HG02885 (cell line): ENCODE data around the gene PGA4.
"Not testable (repeated sequence)": the region's sequence is repeated elsewhere in the genome, so short reads cannot be mapped to it uniquely, and the experiment has no call there.

ENCODE experiments used
- ATAC-seq: cut with Tn5 transposase; IDR thresholded peaks from one replicate; pipeline ENCODE4 v1.9.1; 2021; ENCODE audit warnings: mild to moderate bottlenecking; ENCODE audit not compliant: unreplicated experiment, poor library complexity

Gene PGA4

DNA sequence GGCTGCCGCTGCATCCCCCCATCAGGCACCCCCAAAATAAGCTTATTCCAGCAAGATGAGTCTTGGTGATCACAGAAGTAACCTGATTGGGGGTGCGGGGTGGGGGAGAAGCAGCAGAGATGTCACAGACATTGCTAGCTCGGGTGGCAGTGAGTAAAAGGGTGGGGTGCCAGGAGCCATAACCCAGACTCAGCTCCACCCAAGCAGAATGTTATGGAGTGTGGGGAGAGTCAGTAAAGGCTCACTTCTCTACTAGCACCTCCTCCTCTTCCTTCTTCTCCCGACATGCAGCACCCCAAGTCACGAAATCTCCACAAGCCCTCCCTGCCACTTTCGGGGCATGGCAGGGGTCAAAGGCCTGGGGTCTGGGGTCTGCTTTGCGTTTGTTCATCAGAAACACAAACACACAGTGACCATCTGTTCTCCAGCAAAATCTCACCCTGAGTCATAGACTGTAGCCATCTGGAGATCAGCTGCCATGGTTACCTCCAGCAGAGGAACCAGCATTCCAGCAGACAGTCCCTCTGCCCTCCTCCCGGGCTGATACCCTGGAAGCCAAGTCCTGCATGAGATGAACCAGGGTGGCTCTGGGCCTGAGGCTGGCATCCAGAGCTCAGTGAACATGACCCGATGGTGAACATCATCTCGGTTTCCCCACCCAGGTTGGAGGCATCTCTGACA is 23.3 kb downstream of the PGA4 start:
- ATAC-seq: not testable (repeated sequence)

DNA sequence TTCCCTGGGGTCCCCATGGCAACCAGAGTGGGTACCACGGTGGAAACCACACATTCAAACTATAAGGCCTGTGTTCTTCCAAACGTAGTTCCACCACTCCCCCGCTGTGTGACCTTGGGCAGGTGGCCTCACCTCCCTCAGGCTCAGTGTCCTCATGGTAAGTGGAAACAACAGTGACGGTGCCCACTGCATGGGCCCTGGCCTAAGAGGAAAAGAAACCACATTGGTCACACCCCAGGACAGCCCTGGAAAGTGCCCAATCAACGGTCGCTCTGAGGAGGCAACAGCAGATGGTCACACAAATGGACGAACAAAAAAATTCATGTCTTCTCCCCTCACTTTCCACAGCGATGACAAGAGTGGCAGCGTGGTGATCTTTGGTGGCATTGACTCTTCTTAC is 25.9 kb downstream of the PGA4 start:
- ATAC-seq: not testable (repeated sequence)

DNA sequence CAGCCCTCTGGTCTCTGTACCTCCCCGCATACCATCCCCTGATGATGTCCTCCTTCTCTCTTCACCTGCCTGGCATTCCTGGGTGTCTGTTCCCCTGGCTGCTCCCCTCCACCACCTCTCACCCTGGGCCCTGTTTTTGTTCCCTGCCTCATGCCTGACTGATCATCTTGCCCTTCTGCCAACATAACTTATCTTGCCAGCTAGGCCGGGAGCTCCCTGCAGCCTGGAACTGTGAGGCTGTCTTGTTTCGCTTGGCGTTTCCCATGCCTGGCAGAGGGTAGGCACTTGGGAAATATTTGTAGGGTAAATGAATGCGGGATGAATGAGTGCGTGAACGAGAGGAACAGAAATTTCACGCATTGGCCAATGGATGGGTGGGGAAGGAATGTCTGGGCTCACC is 27.1 kb downstream of the PGA4 start:
- not testable (repeated sequence) for ATAC-seq

DNA sequence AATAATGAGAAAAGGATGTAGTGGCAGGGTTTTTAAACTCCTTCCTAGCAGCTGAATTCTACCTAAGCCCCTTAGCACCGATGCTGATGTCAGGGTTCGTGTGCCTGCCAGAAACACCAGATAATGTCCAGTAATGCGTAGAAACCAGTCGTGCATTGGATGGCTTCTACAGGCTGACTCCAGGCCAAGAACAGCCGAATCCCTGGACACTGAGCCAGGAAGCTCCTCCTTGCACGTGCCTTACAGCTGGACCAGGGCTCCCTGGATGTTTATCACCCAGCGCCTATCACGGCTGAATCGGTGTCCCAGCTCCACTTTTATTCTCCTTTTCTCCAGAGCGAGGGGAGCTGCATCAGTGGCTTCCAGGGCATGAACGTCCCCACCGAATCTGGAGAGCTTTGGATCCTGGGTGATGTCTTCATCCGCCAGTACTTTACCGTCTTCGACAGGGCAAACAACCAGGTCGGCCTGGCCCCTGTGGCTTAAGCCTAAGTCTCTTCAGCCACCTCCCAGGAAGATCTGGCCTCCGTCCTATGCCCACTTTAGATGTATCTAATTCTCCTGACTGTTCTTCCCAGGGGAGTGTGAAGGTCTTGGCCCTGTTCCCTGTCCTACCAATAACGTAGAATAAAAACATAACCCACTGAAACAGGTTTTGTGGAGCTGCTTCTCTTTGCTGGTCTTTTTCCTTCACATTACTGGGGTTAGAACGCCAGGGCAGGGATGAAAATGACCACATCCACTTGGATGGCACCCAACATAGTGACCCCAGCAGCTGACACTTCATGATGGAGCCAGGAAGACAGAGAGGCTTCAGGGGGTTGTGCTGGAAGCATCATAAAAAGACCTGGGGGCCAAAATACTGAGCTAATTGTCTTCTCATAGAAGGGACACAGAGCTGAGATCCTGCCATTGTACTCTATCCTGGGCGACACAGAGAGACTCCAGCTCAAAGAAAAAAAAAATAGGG is 28.9 kb downstream of the PGA4 start:
- not testable (repeated sequence) for ATAC-seq

DNA sequence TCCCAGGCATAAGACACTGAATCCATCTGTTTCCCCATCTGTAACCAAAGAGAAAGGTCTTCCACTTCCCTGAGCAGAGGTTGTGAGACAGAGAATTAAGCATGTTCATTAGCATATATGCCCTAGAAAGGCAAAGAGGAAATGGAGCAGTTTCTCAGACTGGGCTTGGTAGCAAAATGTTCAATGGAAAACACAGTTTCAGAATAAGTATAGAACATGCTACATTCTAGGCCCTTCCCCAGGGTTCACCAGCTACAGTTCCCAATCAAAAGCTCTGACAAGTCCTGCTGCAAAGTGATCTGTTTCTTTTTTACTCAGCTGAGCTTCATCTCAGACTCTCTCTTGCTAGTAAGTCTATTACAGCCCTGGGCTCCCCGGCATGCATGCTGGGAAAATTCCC is 30.2 kb downstream of the PGA4 start:
- not testable (repeated sequence) for ATAC-seq

DNA sequence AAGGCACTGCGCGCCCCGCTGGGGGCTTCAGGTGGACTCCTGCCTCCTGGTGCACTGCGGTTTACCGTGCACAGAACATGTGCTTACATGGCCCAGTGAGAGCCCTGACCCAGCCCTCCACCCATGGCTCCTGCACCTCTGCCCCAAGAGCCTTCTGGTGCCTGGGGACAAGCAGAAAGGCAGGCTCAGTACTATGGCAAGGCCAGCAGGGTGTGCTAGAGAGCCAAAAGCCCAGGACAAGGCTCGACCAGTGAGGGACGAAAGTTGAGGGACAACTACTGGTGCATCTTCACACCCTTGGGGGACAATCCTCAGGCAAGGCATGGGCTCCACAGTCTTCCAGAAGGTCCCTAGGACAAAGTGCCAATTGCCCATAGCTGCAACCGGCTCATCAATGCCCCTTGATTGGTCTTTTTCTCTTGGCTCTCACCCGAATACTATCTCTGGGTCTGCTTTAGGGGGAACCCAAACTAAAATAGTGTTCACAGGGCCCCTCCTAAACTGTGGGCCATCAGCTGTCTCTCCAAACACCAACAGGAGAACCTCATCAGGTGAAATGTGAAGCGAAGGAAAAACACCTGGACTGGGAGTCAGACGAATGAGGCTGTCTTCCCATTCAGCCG is 32.4 kb downstream of the PGA4 start:
- peak; percentile 79 for ATAC-seq

DNA sequence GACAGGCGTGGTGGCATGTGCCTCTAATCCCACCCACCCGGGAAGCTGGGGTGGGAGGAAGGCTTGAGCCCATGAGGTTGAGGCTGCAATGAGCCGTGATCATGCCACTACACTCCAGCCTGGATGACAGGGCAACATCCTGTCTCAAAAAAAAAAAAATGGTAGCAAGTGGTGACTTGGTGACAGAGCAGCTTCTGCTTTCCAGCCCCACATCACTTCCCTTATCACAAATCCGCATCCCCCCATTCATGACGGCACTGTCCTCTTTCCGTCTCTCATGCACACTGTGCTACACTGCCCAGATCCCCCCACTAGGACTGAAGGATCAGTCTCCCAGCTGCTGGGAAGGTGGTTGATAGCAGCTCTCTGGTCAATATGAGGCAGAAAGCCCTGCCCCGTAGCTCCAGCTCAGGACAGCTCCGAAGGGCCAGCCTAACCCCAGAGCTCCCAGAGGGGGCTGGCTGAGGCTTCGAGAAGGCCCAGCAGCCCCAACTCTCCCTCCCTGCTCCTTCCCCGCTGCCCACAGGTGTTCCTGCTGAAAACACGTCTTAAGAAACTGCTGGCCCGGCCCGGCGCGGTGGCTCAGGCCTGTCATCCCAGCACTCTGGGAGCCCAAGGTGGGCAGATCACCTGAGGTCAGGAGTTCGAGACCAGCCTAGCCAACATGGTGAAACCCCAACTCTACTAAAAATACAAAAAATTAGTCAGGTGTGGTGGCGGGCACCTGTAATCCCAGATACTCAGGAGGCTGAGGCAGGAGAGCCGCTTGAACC is 34.7 kb downstream of the PGA4 start:
- no peak for ATAC-seq

DNA sequence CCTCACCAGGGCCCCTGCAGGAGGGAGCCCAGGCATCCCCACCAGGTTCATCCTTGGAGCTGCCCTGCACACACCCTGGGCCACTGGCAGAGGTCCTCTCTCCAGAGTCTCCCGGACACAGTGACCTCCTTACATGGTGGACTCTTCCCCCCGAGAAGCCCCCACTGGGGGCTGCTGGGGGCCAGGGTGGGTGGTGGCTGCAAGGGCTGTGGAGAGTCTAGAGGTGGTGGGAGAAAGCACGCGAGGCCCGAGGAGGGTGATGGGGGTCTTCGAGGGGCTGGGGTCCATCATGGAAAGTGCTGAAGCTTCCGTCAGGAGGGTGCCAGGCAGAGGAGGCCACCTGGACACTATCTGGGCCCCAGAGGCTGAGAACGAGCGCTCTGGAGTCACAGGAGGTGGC is 36.4 kb downstream of the PGA4 start:
- no peak for ATAC-seq

DNA sequence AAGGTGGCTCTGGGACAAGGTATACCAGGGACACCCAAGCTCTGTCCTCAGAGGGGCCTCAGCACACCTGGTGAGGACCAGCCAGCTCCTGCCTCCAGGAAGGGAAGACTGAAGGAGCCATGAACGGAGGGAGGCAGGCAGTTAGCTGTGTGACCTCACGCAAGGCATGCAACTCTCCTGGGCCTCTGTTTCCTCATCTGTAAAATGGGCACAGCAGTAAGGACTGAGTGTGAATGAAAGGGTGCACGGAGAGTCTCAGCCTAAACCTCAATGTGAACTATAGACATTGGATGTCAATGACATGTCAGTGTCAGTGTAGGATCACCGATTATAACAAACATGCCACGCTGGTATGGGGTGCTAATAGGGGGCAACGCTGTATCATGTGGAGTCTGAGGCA is 37.2 kb downstream of the PGA4 start:
- no peak for ATAC-seq

DNA sequence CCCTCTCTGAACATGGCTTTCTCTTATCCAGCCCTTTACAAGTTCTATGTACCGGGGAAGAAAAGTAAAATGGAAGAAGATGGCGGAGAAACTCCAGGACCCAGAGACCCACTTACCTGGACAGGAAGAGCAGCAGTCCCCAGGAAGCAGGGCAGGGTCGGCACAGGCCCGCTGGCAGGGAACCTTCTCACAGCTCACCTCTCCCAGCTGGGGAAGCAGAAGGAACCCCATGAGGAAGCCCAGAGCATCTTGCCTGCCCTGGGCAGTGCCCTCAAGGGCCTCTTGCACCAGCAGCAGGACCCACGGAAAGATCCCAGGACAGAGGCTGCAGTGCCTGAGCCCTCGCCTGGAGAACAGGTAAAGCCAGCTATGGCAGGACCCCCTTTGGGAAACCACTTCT is 42.2 kb downstream of the PGA4 start:
- ATAC-seq: no peak

DNA sequence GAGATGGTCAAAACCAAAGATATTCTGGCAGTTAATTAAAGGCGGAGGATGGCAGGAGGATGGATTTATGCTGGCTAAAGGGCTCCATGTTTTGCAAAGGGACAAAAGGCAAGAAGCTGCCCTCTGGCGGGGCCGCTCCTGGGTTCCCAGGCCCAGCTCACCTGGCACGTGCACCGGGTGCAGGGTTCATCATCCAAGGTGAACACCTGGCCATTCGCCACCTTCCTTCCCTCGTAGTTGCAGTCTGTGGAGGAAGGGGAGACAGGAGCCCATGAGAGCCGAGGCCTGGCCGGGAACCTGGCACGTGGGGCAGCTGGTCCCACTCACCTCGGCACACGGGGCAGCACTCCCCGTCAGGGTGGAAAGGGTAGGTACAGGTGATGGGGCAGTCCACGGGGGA is 42.6 kb downstream of the PGA4 start:
- ATAC-seq: no peak

DNA sequence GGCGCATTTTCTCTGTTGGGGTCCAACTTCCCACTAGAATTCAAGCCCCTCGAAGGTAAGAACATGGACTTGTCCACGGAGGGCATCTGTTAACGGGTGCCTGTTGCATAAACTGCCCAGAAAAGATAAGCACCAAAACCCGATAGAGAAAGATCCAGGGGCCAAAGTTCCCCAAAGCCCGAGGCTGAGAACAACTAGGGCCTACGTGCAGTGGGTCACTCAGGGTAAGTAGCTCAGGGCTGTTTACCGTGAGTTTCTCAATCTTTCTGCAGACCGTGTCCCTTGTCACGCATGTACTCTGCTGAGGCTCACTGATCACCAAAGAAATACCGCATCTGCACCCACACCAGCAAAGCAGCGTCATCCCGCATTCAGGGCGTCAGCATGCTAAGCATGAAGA is 43.2 kb downstream of the PGA4 start:
- ATAC-seq: no peak

DNA sequence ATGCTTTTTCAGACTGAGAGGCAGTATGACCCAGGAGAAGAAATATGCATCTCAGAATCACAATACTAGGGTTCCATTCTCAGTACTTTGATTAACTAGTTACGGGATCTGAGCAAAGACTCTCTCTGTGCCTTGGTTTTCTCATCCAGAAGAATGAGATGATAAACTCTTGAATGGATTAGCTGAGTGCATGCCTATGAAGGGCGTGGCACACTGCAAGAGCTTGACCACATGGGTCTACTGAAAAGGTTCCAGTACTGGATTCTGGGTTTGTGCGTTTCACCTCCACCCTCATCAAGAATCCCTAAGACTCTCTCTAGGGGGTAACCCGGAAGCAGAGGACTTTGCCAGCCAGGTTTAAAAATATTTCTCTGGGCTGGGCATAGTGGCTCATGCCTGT is 44.5 kb downstream of the PGA4 start:
- no peak for ATAC-seq

DNA sequence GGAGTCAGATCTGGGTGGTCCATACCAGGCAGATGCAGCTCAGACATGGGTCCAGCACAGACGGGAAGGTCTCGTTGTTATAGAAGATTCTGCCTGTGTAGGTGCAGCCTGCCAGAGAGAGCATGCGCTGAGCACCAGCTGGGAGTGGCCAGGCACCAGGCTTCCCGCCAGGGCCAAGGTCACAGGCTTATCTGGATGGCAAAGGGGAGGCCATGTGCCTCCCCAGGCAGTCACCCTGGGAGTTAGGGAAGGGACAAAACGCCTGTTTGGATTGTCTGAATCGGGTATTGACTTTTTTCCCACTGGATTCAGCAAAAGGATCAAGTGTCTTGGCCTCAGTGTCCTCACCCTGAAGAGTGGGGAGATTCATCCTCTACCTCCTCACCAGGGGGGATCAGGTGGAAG is 45.3 kb downstream of the PGA4 start:
- ATAC-seq: no peak

DNA sequence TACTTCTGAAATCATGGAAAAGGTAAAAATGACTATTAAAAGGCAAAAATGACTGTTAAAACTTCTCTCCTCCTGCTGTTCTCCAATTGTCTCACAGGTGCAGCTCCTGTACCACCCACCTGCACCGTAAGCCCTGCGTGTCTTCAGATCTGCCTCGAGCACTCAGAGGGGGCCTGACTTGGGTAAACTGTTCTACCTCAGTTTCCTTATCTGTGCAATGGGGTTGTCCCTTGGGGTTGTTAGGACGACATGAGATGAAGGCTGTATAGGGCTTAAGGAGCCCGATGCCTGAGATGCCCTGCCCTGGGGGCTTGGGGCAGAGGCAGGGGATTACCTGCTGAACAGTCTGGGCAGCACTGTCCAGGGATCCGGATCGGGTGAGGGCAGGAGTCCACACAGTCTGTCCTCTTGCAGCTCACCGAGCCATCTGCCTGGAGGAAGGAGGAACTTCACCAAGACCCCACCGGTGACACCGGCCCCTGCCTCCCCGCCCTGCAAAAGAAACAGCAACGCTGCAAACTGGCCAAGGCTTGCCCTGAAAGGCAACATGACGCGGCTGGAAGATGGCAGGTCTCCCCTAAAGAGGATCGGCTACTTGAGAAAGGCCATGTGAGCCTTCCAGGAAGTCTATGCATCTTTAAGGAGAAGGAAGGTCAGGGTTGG is 46.6 kb downstream of the PGA4 start:
- ATAC-seq: no peak

DNA sequence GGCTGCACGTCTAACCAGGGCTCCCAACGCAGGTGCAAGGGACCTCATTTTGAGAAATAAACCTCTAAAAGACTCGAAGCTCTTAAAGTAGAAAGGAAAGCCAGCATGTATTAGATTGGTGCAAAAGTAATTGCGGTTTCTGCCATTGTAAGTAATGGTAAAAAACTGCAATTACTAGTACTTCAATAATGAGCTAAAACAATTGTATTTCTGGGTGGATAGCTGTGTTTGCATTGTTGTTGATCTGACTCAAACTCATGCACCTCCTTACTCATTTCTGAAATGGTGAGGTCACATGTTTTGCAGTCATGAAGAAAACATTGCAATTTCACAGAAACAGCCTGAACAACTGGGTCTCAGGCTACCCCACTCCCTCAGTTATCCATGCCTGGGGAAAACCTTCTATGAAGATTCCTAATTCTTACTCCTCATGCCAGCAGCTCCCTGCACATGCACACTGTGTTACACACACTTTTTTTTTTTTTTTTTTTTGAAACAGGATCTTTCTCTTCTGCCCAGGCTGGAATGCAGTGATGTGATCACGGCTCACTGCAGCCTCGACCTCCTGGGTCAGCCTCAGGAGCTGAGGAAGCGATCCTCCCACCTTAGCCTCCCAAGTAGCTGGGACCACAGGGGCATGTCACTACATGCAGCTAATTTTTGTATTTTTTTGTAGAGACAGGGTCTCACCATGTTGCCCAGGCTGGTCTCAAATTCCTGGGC is 48.4 kb downstream of the PGA4 start:
- no peak for ATAC-seq

DNA sequence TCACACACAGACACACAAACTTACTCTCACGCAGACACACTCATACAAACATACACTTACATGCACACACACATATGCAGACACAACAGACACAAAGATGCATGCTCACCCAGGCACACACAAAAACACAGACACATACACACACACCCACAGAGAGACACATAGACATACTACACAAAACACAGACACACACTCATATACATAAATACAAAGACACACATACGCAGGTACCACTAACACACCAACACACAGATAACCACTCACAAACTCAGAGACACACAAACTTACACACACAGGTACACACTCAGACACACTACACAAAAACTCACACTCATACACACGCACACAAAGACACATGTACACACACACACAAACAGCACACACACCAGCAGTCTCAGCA is 50.6 kb downstream of the PGA4 start:
- ATAC-seq: no peak

DNA sequence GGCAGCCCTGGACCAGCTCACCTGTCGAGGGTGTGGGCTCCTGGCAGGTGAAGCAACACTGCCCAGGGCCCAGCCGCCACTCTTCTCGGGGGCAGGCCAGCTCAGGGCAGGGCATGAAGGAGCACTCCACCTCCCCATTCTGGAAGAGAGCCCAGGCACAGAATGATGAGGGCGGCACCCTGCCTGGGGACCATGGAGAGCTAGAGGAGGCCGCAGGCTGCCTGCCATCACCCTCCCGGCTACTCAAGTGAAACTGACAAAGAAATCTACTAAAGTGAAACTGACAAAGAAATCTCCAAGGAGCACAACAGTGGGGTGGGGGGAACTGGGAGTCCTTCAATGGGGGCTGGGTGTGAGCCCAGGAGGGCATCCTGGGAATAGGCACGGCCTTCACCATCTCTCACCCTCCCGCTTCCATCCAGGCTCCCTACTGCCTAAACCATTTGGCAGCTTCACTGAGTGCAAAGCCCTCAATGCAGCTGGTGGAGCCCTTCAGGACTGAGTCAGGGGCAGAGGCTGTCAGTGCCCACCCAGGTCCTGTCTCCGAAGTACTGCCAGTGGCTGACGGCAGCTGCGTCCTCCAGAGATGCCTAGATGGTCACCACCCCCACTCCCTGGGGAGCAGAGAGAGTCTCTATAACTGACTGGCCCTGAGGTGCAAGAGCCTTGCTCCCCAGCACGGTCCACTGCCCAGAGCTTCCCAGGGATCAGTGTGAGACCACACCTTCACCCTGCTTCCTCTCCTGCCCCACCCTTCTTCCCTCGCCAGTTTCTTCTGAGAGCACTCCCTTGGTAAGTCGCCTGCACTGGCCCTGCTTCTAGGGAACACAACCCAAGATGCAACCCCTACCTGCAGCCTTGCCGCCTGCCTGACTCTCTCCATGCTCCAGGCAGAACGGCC is 51.3 kb downstream of the PGA4 start:
- ATAC-seq: no peak
